Activated CD4-positive, CD25-positive, alpha-beta regulatory T cell treated with anti-CD3 and anti-CD28 coated beads, Interleukin-2, amount 50 U/mL, for 24 hours (primary cell): Measurements from ENCODE around the gene PROCA1.
"Not testable (repeated sequence)": the region's sequence is repeated elsewhere in the genome, so short reads cannot be mapped to it uniquely, and the experiment has no call there.

Experiments
- ATAC-seq, 2 donors: fragments of 150-1000 bp; cut with Tn5 transposase; one replicate each; pipeline ENCODE4 v1.10.0; 2021; ENCODE audit warnings: mild to moderate bottlenecking in 1 of 2, moderate library complexity in 1 of 2

Gene PROCA1

DNA sequence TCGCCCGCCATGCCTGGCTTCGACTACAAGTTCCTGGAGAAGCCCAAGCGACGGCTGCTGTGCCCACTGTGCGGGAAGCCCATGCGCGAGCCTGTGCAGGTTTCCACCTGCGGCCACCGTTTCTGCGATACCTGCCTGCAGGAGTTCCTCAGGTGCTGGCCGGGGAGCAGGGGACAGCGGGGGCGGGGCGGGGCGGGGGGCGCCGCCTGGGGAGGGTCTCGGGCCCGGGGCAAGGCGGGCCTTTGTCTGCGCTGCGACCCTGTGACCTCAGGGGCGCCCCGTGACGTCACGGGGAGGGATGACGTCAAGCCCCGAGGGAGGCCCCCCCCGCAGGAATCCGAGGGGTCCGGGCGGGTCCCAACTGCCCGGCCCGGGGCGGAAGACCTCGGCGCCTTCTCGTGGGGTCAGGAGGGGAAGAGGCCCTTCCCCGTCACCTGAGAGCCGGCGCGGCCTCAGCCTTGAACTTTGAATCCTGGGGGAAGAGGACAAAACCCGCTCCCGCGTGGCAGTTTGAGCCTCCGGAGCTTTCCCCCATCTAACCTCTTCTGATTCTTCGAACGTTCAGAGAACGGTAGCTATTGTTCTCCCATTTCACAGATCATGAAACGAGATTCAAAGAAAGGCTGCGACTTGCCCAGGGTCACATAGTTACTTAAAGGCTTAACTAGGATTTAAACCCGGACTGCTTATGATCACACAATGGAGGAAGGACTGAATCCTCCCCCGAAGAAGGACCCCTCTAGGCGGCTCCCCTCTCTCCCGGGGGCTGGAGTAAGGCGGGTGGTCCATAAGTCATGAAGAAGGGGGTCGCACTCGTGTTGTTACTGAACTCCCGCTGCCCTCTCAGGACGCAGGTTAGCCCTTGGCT, 32.6 kb upstream of the PROCA1 start:
- ATAC-seq = peak; percentile 27 to 28

DNA sequence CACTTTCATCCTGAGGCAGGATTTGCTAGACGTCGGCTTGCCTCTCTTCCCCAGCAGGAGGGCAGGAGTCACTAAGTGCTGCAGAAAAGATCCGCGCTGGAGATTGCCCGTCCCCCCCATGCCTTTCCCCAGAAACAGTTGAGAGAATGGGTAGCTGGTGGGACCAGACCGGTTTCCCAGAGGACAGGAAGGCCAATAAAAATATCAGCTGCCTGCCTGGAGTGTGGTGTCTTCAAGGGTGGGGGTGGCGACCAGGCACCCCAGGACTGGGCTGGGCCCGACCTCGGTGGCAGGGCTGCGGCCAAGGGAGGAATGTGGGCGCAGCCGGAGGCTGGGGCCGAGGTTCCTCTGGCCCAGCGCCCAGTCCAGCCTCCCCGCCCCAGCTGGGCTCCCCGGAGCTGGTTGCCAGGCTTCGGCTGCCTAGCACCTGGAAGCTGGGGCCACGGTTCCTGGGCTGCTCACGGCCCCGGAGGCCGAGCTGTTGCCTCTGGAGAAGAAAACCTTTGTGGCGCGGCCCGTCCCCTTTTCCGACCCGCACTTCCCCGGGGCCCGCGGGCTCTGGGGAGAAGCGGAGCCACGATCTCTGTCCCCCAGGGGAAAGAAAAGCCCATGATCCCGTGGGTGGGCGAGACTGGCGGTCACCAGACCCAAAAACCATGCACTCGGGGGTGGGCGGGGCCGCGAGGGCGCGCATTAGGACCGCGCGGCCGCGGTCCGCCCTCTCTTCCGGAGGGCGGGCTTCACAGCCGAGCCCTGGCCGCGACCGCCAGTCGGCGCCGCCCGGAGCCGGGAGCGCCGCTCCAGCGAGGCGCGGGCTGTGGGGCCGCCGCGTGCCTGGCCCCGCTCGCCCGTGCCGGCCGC, 31.8 kb upstream of the PROCA1 start, which contains the start of gene TRAF4:
Gene TRAF4 (plus strand): TSS at position 769 of the 861 bp plus-strand sequence. CDS start 102 bp downstream, outside the sequence.
- peak; percentile 90 to 91 for ATAC-seq

DNA sequence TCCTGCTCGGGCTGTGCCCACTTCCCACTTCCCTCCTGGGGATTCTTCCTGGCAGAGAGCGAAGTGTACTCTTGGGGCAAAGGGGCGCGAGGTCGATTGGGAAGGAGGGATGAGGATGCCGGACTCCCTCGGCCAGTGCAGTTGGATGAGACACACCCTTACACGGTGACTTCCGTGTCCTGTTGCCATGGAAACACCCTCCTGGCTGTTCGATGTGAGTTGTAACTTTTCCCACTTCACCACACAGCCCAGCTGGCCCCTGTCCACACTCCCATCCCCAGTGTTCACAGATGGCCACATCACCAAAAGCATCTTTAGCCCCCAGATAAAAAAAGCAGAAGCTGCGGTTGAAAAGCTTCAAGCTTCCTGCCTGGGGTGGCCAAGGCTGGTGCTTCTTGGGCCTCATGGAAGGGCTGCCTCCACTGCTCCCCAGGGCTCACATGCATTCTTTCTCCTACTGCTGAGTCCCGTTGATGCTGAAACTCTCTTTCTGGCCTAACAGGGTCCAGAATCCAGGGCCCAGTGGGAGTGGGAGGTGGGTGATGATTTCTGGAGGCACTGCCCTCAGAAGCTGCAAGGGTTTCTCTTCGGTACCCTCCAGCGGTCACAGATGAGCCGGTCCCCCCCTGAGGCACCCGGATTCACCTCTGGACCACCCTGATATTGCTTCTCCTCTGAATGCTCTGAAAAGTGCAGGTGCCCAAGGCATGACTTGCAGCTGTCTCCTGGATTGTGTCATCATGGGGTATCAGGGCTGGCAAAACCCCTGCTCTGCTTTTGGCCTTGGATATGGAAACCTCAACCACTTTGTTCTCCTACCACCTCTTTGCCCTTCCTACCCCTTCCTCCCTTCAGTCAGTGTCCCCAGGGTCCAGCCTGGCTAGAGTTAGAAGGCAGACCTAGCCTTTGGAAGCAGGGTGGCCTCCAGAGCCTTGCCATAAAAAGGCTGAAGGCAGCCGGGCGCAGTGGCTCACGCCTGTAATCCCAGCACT, 30.0 kb upstream of the PROCA1 start:
- ATAC-seq = no peak

DNA sequence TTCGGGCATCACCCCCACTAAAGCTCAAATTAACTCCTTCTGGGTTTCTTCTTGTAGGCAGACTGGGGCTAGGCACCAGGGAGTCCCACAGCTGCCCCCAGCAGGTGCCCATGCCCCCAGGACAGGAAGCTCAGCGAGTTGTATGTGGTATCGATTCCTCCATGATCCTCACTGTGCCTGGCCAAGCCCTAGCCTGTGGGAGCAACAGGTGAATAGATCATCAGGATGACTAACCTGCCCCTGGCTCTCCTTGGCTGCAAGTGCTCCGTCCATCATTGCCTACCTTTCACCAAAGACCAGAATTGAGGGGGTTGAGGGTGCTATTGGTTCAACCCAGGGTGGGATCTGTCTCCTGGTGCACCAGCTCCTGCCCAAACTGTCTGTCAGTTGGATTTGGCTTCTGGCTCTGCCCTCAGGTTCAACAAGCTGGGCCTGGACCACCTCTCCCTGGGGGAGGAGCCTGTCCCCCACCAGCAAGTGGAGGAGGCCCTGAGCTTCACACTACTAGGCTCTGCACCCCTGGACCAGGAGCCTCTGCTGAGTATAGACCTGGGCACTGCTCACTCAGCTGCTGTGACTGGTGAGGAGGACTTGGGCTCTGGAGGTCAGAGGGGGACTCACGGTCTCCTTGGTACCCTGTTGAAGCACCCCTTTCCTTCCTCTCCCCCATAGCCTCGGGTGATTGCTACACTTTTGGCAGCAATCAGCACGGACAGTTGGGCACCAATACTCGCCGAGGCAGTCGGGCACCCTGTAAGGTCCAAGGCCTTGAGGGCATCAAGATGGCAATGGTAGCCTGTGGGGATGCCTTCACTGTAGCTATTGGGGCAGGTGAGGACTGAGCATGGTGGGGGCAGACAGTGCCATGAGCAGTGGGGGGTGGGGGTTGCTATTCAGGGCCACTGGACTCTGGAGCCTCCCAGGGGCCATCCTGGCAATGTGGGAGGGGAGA, 29.0 kb upstream of the PROCA1 start:
- ATAC-seq = no peak

DNA sequence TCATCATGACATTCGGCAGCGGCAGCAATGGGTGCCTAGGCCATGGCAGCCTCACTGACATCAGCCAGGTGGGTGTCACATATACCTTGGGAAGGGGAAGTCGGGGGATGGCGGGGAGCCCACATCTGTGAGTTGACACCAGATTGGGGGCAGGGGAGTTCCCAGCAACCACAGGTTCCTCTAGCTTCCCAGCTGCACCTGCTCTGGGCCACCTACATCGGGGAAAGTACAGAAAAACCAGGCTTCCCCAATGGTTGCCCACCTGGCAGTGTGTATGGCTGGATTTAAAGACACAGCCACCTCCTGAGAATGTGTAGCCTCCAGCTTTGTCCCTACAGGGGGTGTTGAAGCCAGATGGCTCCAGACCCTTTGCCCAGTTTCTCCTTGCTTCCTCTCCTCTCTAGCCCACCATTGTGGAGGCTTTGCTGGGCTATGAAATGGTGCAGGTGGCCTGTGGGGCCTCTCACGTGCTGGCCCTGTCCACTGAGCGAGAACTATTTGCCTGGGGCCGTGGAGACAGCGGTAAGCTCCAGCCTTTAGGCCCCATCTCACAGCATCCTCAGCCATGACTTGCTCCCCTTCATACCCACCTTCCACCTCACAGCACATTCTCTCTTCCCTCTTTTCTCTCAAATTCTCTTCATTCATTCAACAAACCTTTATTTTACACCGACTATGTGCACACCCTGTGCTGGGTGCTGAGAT, 27.1 kb upstream of the PROCA1 start:
- peak; percentile 60 to 66 for ATAC-seq

DNA sequence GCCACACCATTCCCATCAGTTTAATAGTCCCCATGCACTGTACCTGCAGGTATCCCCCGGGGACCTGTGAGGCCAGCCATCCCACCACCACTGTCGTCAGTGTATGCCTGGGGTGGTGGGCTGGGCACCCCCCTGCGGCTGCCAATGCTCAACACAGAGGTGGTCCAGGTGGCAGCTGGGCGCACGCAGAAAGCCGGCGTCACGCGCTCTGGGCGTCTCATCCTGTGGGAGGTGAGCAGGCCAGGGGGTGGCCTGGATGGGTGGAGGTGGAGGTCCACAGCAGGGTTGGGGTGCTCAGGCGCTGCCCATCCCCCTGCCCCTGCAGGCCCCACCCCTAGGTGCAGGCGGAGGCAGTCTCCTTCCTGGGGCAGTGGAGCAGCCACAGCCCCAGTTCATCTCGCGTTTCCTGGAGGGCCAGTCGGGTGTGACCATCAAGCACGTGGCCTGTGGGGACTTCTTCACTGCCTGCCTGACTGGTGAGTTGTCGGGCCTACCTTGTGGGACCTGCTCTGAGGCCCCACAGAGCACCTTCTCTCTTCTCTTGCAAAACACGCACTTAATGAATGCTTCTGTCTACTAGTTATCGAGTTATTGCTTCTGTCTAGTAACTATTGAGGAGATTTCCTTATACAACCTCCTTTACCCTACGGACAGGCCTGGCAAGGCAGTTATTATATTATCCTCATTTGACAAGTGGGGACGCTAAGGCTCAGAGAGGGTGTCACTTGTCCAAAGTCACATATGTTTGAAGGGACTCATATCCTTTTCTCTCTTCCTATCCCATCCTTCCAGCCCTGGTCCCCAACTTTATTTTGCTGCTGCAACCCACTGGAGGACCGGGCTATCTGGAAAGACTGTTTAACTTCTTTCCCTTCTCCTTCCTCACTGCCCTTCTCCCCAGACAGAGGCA, 26.3 kb upstream of the PROCA1 start:
- peak in 1 of 2 donors; percentile 14 for ATAC-seq

DNA sequence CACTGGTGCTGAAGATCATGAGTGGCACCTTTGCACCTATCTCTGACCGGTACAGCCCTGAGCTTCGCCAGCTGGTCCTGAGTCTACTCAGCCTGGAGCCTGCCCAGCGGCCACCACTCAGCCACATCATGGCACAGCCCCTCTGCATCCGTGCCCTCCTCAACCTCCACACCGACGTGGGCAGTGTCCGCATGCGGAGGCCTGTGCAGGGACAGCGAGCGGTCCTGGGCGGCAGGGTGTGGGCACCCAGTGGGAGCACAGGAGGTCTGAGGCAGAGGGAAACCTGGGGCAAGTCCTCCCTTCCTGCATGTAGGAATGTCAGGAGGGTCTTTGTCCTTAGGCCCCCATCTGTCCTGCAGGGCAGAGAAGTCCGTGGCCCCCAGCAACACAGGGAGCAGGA, 25.6 kb upstream of the PROCA1 start:
- no peak for ATAC-seq

DNA sequence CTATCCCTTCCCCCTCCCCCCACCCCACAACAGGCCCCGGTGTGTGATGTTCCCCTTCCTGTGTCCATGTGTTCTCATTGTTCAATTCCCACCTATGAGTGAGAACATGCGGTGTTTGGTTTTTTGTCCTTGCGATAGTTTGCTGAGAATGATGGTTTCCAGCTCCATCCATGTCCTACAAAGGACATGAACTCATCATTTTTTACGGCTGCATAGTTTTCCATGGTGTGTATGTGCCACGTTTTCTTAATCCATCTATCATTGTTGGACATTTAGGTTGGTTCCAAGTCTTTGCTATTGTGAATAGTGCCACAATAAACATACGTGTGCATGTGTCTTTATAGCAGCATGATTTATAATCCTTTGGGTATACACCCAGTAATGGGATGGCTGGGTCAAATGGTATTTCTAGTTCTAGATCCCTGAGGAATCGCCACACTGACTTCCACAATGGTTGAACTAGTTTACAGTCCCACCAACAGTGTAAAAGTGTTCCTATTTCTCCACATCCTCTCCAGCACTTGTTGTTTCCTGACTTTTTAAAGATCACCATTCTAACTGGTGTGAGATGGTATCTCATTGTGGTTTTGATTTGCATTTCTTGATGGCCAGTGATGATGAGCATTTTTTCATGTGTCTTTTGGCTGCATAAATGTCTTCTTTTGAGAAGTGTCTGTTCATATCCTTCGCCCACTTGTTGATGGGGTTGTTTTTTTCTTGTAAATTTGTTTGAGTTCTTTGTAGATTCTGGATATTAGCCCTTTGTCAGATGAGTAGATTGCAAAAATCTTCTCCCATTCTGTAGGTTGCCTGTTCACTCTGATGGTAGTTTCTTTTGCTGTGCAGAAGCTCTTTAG, 24.5 kb upstream of the PROCA1 start:
- not testable (repeated sequence) for ATAC-seq

DNA sequence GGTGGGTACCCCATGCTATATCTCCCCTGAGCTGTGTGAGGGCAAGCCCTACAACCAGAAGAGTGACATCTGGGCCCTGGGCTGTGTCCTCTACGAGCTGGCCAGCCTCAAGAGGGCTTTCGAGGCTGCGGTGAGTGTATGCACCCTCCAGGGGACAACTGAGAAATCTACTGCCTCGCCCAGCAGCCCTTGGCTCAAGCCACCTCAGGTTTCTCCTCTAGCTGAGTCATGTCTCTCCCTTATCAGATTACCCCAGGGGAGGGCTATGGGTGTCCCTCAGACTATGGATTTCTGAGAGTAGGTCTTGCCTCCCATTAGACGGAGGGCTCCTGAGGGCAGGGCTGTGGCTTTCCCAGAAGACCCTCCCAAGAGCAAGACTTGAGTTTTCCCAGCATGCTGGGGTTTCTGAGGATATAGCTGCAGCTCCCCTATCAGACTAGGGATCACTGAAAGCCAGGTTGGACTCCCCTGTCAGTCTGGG, 23.6 kb upstream of the PROCA1 start:
- no peak for ATAC-seq

DNA sequence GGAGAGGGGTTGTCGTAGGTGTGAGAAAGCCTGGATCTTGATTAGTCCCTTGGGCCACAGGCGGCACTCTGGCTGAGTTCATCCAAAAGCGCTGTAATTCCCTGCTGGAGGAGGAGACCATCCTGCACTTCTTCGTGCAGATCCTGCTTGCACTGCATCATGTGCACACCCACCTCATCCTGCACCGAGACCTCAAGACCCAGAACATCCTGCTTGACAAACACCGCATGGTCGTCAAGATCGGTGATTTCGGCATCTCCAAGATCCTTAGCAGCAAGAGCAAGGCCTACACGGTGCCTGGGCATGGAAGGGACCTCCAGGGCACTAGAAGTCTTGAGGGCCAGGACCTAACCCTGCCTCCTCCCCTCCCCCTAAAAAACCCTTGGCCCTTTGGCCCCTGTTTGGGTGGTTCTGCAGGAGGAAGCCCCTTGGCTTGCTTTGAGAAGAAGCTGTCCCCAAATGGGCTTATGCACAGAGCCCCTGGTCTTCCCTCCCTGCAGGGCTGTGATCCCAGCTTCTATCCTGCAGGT, 23.1 kb upstream of the PROCA1 start:
- ATAC-seq = no peak

DNA sequence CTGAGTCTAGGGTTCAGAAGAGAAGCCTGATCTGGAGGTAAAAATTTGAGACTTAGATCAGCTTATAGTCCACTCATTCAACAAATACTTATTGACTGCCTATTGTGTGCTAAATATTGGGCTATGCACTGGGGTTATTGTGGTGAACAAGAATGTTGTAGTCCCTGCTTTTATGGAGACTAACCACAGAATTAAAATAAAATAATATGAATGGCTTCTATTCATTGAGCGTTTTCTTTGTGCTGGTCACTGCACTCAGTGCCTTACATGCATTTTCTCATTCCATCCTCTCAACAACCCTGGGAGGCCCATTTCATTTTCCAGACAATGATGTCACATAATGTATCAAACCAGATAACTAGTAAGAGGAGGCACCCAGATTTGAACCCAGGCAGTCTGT, 21.7 kb upstream of the PROCA1 start:
- no peak for ATAC-seq

DNA sequence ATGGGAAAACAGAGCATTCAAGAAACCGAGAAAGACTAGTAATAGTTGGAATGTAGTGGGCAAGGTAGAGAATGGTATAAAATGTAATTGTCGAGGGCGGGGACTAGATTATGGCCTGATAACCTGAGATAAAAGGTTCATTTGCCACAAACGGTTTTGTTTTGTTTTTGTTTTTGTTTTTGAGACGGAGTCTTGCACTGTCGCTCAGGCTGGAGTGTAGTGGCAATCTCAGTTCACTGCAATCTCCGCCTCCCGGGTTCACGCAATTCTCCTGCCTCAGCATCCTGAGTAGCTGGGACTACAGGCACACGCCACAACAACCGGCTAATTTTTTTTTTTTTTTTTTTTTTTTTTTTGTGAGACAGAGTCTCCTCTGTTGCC, 18.3 kb upstream of the PROCA1 start:
- no peak for ATAC-seq

DNA sequence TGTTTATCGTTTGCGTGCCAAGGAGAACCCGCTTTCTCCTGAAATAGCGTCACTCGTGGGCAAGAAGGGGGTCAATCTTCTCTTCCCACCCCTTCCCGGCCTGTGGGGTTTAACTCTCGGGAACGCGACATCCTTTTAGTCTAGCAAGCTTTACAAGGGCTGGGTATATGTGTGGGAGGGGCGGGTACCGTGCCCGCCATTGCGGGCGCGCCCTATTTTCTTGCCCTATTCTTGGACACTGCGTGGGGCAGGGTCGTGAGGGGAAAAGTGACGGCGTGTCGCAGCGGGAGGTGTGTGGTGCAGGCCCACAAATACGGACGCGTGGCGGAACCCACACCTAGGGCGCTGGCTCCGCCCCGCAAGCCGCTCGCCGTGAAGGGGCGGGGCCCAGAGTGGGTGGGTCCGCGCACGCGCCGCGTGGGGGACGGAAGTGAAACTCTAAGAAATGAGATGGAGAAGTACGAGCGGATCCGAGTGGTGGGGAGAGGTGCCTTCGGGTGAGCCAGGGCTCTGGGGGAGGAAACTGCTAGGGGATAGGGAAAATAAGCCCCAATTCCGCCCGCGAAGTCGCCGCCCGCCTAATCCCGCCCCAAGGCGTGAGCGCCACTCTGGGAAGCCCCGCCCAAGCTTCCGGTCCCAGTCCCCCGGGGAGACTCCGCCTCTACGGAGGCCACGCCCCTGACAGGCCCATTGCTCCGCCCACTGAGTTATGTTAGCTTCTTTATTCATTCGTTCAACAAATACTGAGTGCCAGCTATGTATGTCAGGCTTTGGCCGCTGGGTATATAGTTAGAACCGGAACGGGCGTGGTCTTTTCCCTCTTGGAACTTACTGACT, 16.9 kb upstream of the PROCA1 start, which contains the start of gene NEK8:
Gene NEK8 (plus strand): TSS at position 425 of the 837 bp plus-strand sequence. CDS start 26 bp downstream, at position 451.
- ATAC-seq = peak; percentile 39 to 41

DNA sequence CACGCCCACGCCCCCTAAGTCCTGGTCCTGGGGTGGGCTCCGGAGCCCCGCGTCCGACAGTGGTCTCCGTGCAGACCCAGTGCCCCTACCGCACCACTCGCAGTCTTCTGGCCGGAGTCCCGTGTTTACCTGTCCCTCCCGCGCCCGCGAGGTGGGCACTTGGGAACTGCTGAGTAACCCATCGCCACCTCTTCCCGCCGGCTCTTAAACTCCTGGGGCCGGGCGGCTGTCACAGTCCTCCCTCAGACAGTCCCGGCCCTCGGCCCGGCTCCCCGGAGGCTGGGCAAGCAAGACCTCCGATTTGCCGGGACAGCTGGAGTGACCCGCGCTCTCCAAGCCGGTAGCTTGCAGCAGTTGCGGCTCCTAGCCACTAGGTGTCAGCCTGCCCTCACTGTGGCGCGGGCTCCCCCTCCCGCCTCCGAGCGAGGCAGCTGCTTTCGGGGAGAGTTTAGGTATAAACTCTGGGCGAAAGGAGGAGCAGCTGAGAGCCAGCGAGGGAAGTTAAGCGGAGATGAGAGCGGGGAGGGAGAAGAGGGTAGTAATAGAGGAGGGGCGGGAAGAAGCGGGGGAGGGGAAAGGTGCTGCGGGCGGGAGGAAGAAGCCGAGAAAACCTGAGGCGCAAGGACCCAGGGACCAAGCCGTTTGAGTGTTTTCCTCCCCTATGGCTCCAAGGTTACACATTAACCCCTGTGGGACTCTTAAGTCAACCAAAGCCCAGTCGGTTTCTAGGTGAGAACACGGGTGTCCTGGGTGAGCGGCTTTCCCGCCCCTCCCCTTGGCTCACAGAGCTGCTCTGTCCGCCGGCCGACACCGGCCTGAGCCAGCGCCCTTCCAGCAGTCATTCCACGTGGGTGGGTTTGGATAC, 15.2 kb upstream of the PROCA1 start:
- peak; percentile 31 to 36 for ATAC-seq

DNA sequence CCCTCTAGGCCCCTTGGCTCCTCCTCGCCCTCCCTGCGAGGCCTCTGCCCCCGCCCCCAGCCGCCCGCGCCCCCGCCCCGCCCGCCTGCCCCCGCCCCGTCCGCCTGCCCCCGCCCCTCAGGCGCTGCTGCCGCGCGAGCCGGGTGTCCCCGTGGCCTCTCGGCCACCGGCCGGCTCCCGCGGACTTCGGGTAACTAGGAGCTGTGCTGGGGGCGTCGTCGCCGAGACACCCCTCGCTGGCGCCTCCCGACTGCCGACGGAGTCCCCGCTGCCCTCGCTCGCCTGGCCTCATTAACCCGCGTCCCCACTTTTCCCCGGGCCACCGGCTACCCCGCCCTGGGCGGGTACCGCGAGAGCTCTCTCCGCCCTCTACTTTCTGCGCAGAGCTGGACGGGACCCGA, 14.5 kb upstream of the PROCA1 start, which contains the start of gene TLCD1:
Gene TLCD1 (minus strand): TSS at position 8 of the 401 bp plus-strand sequence. CDS start 136 bp downstream, outside the sequence.
- peak; percentile 42 to 46 for ATAC-seq
